Measurements from ENCODE around the gene GLT1D1.

The GLT1D1 gene

DNA sequence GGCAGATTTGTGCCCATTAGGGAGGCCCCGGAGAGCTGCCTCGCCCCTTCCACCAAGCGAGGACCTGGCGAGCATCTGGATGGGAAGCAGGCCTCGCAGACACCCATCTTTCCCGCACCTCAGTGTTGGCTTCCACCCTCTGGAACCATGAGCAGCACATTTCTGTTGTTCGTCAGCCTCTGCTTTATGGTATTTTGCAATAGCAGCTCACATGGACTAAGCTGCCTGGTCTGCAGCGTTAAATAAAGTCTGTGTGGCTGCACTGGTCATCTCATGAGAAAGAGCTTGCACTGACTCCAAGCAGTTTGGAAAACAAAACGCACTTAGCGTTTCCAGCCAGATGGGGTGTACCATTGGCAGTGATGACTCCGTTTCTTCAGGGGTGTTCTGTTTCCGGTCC, 75.8 kb downstream of the GLT1D1 start:
- H3K27ac ChIP-seq: no peak overlapping the region
- TF ChIP-seq, protein P1, sequence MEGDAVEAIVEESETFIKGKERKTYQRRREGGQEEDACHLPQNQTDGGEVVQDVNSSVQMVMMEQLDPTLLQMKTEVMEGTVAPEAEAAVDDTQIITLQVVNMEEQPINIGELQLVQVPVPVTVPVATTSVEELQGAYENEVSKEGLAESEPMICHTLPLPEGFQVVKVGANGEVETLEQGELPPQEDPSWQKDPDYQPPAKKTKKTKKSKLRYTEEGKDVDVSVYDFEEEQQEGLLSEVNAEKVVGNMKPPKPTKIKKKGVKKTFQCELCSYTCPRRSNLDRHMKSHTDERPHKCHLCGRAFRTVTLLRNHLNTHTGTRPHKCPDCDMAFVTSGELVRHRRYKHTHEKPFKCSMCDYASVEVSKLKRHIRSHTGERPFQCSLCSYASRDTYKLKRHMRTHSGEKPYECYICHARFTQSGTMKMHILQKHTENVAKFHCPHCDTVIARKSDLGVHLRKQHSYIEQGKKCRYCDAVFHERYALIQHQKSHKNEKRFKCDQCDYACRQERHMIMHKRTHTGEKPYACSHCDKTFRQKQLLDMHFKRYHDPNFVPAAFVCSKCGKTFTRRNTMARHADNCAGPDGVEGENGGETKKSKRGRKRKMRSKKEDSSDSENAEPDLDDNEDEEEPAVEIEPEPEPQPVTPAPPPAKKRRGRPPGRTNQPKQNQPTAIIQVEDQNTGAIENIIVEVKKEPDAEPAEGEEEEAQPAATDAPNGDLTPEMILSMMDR (IDR thresholded peaks at IDR 0.05): no peak
- TF ChIP-seq ZFX (IDR thresholded peaks at IDR 0.05; ENCODE audit: borderline replicate concordance): no peak

DNA sequence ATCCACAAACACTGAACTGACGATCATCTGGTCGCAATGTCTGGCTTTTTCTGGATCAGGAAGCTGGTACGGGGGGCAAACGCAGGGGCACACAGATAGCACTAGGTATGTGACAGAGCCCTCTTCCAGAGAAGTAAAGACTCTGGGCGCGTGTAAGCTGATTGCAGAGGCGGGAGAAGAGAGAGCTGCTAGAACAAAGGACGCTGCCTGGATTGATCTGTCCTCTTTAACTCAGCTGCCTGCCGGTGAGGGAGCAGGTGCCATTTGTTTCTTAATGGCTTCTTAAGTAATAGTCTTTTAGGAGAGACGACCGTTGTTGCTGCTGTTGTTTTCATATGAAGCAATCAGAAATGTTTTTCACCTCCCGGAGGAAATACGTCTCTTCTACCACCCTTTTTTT, 77.3 kb downstream of the GLT1D1 start:
- H3K27ac ChIP-seq: no peak overlapping the region
- TF ChIP-seq, protein P1 (IDR thresholded peaks at IDR 0.05): no peak
- no peak for TF ChIP-seq ZFX (IDR thresholded peaks at IDR 0.05; ENCODE audit: borderline replicate concordance)

DNA sequence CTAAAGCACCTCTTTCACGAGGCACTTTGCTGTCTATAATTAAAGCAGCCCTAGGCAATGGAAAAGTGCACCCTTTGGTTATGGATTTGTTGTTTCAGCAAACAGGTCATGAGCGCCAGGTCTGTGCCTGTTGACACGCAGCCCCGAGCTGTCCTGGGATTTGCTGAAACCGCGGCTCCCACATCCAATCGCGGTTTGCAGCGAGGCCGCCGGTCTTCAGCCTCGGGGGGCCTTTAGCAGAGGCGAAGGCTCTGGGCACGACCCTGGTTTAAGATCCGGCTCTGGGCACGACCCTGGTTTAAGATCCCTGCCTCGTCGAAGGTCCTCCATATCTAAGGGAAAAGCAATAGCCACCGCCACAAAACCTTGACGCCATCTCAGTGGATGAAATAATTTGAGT, 79.2 kb downstream of the GLT1D1 start:
- no peak for TF ChIP-seq ZFX (IDR thresholded peaks at IDR 0.05; ENCODE audit: borderline replicate concordance)
- TF ChIP-seq, protein P1 (IDR thresholded peaks at IDR 0.05): no peak

DNA sequence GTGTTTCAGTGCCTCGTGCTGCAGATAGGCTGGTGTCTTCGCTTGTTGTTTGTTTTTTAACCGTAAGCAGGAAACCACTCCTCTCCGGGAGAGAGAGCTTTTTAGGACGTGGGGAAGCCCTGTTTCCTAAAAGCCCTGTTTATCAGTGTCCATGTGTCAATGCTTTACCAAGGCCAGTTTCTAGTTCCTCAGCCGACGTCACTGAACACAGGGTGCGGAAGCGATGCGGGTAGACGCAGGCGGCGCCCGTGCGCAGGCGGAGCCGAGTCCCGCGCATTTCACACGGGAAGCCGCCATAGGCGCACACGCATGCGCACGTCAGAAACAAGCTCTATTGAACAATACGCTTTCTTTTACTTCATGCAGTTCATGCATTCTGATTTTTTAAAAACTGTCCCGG, 79.8 kb downstream of the GLT1D1 start:
- TF ChIP-seq ZFX (IDR thresholded peaks at IDR 0.05; ENCODE audit: borderline replicate concordance): no peak
- TF ChIP-seq, protein P1 (IDR thresholded peaks at IDR 0.05): 0 out of 2 replicates have a peak, but pooled peaks have one; percentile 15
- no peak overlapping the region for H3K27ac ChIP-seq

More for the DNA sequence above, 79.2 kb downstream of the GLT1D1 start:
- H3K27ac ChIP-seq: no peak overlapping the region

DNA sequence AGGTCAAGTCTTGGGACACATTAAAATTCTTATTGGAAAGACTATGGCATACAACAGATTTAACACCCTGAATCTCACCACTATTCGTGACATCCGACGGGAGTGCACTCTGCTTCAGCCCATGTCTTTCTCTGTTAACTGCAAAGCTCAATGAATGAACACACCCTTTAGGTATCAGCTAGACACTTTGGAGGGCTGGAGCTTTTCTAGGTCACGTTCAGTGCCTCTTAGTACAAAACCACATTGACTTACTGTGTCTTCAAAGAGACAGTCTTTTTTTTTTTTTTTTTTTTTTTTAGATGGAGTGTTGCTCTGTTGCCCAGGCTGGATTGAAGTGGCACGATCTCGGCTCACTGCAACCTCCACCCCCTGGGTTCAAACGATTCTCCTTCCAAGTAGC, 80.6 kb downstream of the GLT1D1 start:
- H3K27ac ChIP-seq: no peak overlapping the region
- no peak for TF ChIP-seq ZFX (IDR thresholded peaks at IDR 0.05; ENCODE audit: borderline replicate concordance)
- TF ChIP-seq, protein P1 (IDR thresholded peaks at IDR 0.05): no peak

DNA sequence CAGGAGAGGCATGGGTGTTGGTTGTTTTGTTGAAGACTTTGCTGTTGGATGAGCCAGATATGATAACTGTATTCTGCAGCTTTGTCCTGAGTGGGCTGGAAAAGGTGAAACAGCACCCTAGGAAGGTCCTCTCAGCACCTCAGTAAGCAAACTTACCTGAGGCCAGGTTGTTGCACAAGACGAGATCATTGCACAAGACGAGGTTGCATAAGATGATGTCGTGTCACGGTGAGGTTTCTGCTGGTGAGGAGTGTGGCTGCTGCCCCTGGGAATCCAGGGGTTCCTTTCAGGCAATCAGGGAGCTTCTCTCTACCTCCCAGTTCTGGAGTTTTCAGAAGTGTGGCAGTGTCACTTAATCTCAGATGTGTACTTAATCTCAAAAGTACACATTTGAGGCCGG, 85.6 kb downstream of the GLT1D1 start:
- H3K27ac ChIP-seq: no peak overlapping the region
- TF ChIP-seq ZFX (IDR thresholded peaks at IDR 0.05; ENCODE audit: borderline replicate concordance): no peak
- TF ChIP-seq, protein P1 (IDR thresholded peaks at IDR 0.05): no peak

DNA sequence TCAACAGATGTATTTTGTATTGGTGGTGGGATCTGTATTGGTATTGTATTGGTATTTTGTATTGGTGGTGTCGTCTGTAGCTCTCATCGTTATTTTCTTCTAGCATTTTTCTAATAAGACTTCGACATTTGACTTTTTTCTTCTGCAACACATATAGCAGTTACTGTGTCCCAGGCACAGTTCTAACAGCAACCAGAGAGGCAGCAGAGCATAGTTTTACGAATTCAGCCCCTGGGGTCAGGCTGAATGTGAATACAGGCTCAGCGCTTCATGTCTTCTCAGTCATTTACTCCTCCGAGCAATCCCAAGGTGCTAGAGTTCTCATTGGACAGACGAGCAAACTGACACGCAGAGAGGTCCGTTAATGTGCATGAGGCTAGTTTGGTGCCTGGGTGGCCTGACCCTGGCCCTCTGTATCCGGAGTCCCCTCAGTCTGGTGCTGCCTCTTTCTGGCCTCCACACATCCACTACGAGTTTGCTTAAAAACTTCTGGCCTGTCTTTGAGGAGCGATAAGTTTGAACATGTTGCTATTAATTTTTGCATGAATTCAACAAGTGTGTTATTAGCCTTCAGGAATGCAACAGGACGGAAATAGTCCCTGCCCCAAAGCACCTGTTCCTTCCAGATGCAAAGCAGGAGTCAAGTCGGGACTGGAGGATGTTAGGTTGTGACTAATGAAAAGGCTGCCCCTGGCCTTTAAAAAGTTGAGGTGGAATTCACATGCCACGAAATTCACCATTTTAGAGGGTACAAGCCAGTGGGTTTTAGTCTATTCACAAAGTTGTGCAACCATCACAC, 87.0 kb downstream of the GLT1D1 start:
- TF ChIP-seq ZFX (IDR thresholded peaks at IDR 0.05; ENCODE audit: borderline replicate concordance): no peak
- TF ChIP-seq, protein P1 (IDR thresholded peaks at IDR 0.05): no peak
- H3K27ac ChIP-seq: no peak overlapping the region
